ENCODE data around the gene PPP4C. TPM values are rescaled to one million over a fixed set of nuclear protein-coding genes. Genes with fewer than 3 reads are reported as not detected.
"Not testable (repeated sequence)": the region's sequence is repeated elsewhere in the genome, so short reads cannot be mapped to it uniquely, and the experiment has no call there.

Gene PPP4C
- total and polyA plus RNA-seq, 8 donors, result 21.7 to 53.7 (median 28.6) TPM

DNA sequence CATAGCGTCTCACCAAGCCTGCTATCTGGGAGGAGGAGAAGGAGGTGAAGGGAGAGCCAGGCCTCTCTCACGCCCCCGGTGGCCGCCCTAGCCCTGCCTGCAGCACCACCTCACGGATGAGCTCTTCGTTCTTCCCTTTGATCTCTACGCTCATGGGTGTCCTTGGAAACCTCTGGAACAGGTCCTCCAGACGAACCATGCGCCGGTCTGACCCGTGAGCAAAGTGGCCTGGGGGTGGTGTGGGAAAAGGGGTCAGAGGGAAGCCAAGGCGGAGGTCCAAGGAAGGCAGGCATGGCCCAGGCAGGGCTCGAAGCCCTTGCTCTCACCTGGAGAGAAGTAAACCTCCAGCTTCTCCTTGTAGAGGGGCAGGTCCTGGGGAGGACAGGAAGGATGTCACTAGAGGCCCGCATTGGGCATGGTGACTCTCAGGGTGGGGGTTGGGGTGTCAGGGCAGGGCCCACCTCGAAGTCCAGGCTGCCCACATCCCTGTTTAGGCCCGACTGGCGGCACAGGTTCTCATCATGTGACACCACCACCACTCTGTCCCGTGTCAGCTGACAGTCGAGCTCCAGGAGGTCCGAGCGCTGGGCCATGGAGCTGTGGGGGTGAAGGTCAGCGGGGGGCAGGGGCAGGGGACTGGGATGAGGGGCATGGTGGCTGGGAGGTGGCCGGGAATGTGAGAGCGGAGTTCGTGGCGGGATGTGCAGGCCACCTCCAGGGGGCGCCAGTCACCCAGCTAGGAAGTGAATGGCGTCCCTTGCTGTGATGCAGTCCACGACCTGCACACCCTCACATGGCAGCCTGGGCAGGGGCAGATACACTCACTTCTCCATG is 36.6 kb downstream of the PPP4C start:
- ATAC-seq (peak in 3 of 4 donors; percentile 55 to 60 (median 56)), FAIRE-seq (no peak), DNase-seq (peak in 3 of 6 donors; percentile 50 to 72 (median 56))
- intact Hi-C loops (cut with DNase I), result no loop called here
- peaks cover 0 to 8% (median 0%) of the 10 kb centered on the region in 3 donors for H3K36me3 ChIP-seq
- 83 to 87% methylated on average over 27 to 29 of the region's 29 CpGs for WGBS, 2 donors
- H3K4me1 ChIP-seq, result no peaks in the 10 kb centered on the region
- no peaks in the 10 kb centered on the region for H3K27me3 ChIP-seq
- no peak overlapping the region for H3K4me3 ChIP-seq
- H3K27ac ChIP-seq, result no peak overlapping the region
- H3K9me3 ChIP-seq, result no peaks in the 10 kb centered on the region
- TF ChIP-seq CTCF (IDR thresholded peaks at IDR 0.05), result peak in 3 of 4 donors; percentile 20 to 27 (median 25)

DNA sequence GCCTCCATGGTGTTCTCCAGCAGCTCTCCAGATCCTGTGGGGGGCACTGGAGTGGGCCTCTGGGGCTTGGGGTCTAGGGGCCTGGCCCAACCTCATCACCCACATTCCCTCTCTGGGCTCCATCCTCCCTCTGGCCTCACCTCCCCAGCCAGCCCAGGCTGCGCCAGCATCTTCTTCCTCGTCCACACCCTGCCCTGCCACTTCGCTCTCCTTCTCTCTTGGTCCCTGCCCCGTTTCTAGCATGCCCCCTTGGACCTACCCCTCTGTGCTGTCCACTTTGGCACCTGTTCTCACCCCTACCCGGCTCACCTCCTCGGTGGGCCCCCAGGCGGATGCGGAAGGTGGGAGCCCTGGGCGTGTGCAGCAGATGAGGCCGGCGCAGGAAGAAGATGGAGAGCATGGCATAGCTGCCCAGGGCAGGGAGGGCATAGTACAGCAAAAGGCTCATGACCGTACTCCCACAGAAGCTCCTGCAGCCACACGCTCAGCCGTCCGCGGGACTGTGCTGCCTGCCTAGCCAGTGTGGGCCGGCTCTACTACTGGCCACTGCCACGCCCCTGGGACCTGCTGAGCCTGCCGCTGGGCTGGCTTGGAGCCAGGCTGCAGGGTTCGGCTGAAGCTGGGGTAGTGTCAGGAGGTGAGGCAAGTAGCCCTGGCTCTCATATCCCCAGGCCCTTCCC is 37.4 kb downstream of the PPP4C start, which contains the start of gene GDPD3:
Gene GDPD3 (minus strand): TSS at position 507 of the 680 bp plus-strand sequence. CDS start 59 bp downstream, at position 448.
- Histone ChIP-seq H3K4me1 (no peaks in the 10 kb centered on the region), H3K36me3 (peaks cover 0 to 15% (median 0%) of the 10 kb centered on the region in 3 donors), H3K27ac (no peak within 1 kb of the TSS), H3K4me3 (no peak within 1 kb of the TSS), H3K9me3 (no peaks in the 10 kb centered on the region), H3K27me3 (no peaks in the 10 kb centered on the region)
- intact Hi-C loops (cut with DNase I), result no loop called here
- FAIRE-seq (no peak), ATAC-seq (peak in 3 of 4 donors; percentile 28 to 43 (median 35)), DNase-seq (peak in 2 of 6 donors; percentile 49 to 78)
- TF ChIP-seq CTCF (IDR thresholded peaks at IDR 0.05), result no peak
- 69 to 75% methylated on average over 20 of the region's 20 CpGs for WGBS, 2 donors

- DNase-seq, result no peak
- H3K36me3 ChIP-seq, result peaks cover 0 to 15% (median 0%) of the 10 kb centered on the region in 3 donors
- H3K27ac ChIP-seq, result no peak overlapping the region
Measured at GRCh38 chr16:30113711-30114333, 38.0 kb downstream of the PPP4C start.

DNA sequence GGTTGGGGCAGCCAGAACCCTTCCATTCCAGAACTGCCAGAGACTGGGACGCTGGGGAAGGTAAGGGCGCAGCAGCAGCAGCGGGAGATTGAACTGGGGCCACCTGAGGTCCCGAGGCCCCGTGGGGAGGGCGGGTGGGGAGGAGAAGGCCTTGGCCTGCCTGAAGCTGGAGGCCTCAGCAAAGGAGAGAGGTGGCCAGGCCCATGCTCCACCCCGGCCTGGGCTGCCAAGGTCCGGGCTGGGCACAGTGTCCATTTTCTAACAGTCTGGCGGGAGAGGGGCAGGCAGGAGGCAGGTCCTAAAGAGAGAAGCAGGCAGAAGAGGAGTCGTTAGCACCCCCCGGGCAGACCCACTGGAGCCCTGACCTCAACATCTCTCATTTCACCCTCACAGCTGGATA is 38.6 kb downstream of the PPP4C start:
- Histone ChIP-seq H3K4me1 (no peaks in the 10 kb centered on the region), H3K27me3 (no peaks in the 10 kb centered on the region), H3K27ac (no peak overlapping the region), H3K9me3 (no peaks in the 10 kb centered on the region), H3K4me3 (no peak overlapping the region), H3K36me3 (peaks cover 0 to 15% (median 0%) of the 10 kb centered on the region in 3 donors)
- intact Hi-C loops (cut with DNase I), result no loop called here
- no peak for TF ChIP-seq CTCF (IDR thresholded peaks at IDR 0.05)
- ATAC-seq, result no peak
- 85 to 86% methylated on average over 9 to 11 of the region's 11 CpGs for WGBS, 2 donors
- no peak for FAIRE-seq
- DNase-seq, result no peak

More at GRCh38 chr16:30113711-30114333, 38.0 kb downstream of the PPP4C start:
- FAIRE-seq (no peak), ATAC-seq (no peak)
- H3K27me3 ChIP-seq, result no peaks in the 10 kb centered on the region
- intact Hi-C loops (cut with DNase I), result no loop called here
- WGBS, 2 donors, result 90 to 94% methylated on average over 20 of the region's 20 CpGs
- TF ChIP-seq CTCF (IDR thresholded peaks at IDR 0.05), result no peak
- H3K4me3 ChIP-seq, result no peak overlapping the region
- H3K9me3 ChIP-seq, result no peaks in the 10 kb centered on the region
- H3K4me1 ChIP-seq, result no peaks in the 10 kb centered on the region

DNA sequence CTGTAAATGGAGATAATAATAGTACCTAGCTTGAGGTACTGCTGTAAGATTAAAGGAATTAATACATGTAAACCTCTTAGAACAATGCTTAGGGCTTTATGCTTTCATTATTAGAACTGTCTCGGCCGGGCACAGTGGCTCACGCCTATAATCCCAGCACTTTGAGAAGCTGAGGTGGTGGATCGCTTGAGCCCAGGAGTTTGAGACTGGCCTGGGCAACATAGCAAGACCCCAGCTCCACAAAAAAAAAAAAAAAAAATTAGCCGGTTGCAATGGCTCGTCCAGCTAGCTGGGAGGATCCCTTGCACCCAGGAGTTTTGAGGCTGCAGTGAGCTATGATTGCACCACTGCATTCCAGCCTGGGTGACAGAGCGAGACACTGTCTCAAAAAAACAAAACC is 39.0 kb downstream of the PPP4C start:
- ATAC-seq; intact Hi-C loops (cut with DNase I); H3K27me3 ChIP-seq; FAIRE-seq; H3K27ac ChIP-seq; DNase-seq; H3K4me1 ChIP-seq; H3K4me3 ChIP-seq; H3K9me3 ChIP-seq: not testable (repeated sequence)
- 92% methylated on average over 7 of the region's 7 CpGs for WGBS, 2 donors
- H3K36me3 ChIP-seq, result peaks cover 0 to 15% (median 0%) of the 10 kb centered on the region in 3 donors

All from pancreas (tissue), 10 donors.